ENCODE results near the gene SCMH1.

SCMH1 gene

GRCh38 chr1:41021526-41022308, 220.4 kb downstream of the SCMH1 start, which contains the start of gene SLFNL1:
Gene SLFNL1, minus strand, starts transcription at chr1:41021725. Its CDS starts 1,065 bp downstream, at chr1:41020660.
- no peak for DNase-seq

GRCh38 chr1:41020654-41021053, 221.5 kb downstream of the SCMH1 start:
- no peak for DNase-seq

- DNase-seq, result no peak
These were observed 222.0 kb downstream of the SCMH1 start for GRCh38 chr1:41020109-41020576.

GRCh38 chr1:41019353-41019745, 222.8 kb downstream of the SCMH1 start:
- DNase-seq, result no peak

- no peak for DNase-seq
These were observed 224.1 kb downstream of the SCMH1 start for GRCh38 chr1:41018018-41018410.

GRCh38 chr1:41017141-41018017, 224.7 kb downstream of the SCMH1 start:
- no peak for DNase-seq

- DNase-seq, result no peak
These were observed 226.1 kb downstream of the SCMH1 start for GRCh38 chr1:41015897-41016470.

GRCh38 chr1:41015281-41015896, 226.7 kb downstream of the SCMH1 start:
- no peak for DNase-seq

- no peak for DNase-seq
These were observed 227.2 kb downstream of the SCMH1 start for GRCh38 chr1:41014871-41015270.

- no peak for DNase-seq
These were observed 228.3 kb downstream of the SCMH1 start for GRCh38 chr1:41013796-41014195.

GRCh38 chr1:41013024-41013423, 229.1 kb downstream of the SCMH1 start:
- no peak for DNase-seq

GRCh38 chr1:41010345-41010744, 231.8 kb downstream of the SCMH1 start:
- no peak for DNase-seq

- DNase-seq, result no peak
These were observed 232.6 kb downstream of the SCMH1 start for GRCh38 chr1:41009466-41009865.

- no peak for DNase-seq
These were observed 234.9 kb downstream of the SCMH1 start for GRCh38 chr1:41006942-41007865.

- no peak for DNase-seq
These were observed 236.2 kb downstream of the SCMH1 start for GRCh38 chr1:41005876-41006275.

- DNase-seq, result peak; percentile 57
These were observed 238.4 kb downstream of the SCMH1 start for GRCh38 chr1:41003640-41004220.

- DNase-seq, result no peak
These were observed 238.9 kb downstream of the SCMH1 start for GRCh38 chr1:41003127-41003639.

GRCh38 chr1:40998668-40999067, 243.4 kb downstream of the SCMH1 start:
- no peak for DNase-seq

- no peak for DNase-seq
These were observed 245.0 kb downstream of the SCMH1 start for GRCh38 chr1:40997096-40997495.

- no peak for DNase-seq
These were observed 253.0 kb downstream of the SCMH1 start for GRCh38 chr1:40989066-40989465.

- no peak for DNase-seq
These were observed 253.8 kb downstream of the SCMH1 start for GRCh38 chr1:40988280-40988679.

All from NCI-H446 treated with DMSO at 0.1 percent for 48 hours (cell line).